Stimulated activated CD8-positive, alpha-beta memory T cell treated with anti-CD3 and anti-CD28 coated beads, Interleukin-7, amount 100 ng/mL, for 4 hours (primary cell): Measurements from ENCODE around the gene CLIC1.

Experiments
- DNase-seq, 2 donors: peaks; one replicate each; pipeline ENCODE4 v3.0.0-alpha.2; 2020; ENCODE audit warnings: low read depth in 2 of 2

Gene CLIC1

DNA sequence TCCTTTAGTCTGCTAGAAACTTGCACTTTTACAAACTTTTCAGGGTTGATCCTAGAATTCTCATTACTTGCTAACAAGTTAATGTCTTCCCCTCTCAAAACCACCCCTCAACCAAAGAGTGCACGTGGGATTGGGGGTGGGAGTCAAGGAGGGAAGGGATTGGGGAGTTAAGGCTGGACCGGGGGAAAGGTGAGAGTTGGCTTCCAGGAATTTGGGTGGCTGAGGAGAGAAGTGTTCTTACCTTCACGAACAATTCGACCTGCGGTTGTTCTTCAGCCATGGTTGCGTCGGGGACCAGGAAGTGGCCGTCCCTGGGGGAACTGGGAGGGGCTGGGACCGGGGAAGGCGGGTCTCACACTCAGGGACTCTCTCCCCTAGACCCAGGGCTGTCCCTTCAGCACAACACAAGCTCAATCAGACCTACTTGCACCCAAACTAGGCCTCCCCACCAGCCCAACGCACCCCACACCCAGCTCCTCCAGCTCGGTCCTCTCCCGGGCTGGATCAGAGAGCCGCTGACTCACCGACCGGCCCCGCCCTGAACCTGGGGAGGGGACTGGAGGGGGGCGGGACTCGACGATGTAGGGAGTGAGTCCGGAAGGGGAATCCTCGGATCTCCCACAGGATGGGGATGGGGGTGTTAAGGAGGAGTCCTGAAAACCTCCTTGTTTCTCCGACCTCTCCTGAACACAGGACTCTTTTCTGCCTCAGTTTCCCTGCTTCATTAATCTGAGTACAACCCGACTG lies at the start of gene CLIC1:
TSS of gene CLIC1 (minus strand) at position 510 of the 747 bp plus-strand sequence. CDS start at position 280, 230 bp downstream.
- DNase-seq = peak; percentile 61 to 70

DNA sequence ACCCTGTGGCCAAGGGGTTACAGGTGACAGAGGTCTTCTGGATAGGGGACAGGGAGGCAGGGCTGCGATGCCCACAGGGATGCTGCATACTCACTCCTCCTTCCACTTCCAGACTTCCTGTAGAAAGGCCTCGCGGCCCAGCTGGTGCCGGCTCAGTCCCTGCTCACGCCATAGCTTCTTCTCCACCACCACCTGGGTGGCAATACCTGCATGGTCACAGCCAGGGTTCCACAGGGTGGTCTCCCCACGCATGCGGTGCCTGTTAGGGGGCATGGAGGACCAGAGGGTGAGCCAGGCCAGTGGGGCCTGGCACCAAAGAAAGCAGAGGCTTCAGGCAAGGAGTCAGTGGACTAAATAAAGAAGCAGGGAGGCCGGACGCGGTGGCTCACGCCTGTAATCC lies 49.1 kb upstream of the CLIC1 start:
- DNase-seq = no peak

DNA sequence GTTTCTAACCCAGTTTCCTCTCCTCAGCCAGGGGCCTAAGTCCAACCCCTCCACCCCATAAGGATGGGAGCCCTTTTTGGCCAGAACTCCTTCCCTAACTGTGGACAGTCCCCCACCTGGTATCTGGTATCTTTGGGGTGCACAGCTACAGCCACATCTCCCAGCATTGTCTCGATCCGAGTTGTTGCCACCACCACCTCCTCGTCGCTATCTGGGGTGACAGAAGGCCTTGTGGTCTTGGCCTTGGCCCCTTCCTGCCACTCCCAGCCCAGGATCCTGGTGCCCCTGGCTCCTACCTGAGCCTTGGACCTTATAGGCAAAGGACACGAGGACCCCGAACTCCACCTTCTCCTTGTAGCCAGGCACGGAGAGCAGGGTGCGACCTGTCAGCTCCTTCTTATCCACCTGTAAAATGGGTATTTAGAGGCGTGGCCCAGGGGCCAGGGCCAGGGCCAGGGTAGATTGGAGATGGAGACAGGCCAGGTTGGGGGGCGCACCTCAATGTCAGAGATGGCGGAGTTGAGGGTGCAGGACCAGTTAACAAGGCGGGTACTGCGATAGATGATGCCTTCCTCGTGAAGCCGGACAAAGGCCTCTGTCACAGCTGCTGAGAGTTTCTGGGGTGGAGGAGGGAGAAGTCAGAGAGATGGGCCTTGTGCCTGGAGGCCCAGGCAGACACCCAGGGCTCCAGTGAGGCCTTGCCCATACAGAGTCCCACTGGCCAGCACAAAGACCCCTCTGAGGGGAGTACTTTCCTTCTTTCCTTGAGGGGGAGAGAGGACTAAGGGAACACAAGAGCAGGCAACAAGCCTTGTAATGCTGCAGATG lies 48.0 kb upstream of the CLIC1 start:
- DNase-seq = no peak

DNA sequence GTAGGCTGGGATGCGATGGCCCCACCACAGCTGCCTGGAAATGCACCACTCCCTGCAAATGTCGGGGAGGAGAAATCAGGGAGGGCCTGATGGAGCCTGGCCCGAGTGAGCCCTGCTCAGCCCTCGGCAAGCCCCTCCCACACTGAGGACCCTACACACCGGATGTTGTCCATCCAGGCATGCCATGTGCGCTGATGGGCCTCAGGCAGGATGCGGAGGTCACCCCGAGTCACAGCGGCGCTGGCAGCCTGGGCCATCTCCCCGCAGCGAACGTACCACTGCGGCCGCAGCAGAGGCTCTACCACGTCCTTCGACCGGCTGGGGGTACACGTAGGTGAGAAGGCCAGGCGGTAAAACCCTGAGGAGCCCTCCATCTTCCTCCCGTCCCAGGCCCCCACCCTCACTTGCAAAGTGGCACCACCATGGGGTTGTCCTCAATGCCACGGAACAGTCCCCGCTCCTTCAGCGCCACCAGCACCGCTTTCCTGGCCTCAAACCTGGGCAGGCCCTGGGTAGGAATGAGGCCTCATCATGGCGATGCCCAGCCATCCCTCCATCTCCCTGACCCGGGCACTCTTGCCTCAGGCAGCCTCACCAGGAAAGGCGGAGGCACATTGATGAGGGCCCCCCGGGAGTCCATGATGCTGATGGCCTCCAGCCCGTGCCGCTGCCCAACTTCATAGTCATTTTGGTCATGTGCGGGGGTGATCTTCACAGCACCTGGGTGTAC lies 46.0 kb upstream of the CLIC1 start:
- no peak for DNase-seq

DNA sequence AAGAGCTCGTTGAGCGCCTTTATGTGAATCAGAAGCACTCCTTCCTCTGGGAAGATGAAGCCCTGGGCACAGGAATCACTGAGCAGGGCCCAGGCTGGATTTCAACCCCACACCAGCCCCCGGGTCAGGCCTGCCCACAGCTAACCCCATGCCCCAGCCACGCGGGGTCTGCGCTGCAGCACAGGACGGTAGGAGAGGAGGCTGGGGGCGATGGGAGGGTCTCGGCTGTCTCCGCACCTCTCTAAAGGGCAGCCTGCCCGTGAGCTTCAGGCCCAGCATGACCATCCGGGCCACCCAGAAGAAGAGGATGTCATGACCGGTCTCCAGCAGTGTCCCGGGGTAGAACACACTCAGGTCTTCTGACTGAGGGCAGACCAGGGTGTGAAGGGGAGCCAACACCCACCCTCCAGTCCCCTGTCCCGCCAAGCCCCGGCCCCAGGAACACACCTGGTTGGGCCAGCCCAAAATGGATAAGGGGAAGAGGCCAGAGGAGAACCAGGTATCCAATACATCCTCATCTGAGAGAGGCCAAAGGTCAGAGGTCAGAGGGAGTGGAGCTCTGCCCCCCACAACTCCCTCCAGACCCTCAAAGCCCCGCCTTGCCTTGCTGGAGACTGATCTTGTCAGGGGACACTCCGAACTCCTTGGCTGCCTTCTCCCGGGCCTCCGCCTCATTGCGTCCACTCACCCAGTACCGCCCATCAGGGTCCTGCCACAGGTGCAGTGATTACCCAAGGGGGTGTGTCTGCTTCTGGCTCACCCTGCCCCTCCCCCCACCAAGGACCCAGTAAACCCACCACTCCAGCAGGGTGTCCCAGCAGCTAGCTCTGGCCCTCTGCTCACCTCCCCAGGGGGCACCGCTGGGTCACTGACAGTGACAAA lies 45.2 kb upstream of the CLIC1 start:
- no peak for DNase-seq

DNA sequence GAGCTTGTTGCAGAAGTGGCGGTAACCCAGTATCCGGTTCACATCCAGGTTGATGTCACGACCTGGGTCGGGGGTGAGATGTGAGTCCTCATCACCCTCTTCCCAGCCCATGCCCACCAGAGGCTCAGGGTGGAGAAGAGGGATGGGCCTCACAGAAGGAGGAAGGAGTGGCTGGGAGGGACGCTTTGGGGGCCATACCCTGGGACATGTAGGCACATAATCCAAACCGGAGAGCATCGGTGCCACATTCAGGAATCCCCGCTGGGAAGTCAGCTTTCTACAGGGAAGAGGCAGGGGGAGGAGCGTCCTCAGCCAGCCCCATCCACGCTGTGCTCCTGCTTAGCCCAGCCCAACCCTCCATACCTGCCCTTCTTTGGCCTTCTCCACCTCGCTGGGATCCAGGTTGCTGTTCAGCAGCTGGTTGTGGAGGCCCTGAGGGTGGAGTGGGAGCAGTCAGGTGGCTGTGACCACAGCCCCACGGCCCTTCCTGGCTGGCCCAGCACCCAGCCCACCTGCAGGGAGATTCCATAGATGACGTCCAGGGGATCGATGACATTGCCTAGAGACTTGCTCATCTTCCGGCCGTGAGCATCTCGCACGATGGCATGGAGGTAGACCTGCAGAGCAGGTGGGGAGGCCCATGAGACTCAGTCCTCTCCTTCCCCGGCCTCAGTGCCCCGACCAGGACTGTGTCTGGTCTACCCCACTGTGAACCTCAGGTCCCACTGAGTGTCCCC lies 44.3 kb upstream of the CLIC1 start:
- DNase-seq = no peak

DNA sequence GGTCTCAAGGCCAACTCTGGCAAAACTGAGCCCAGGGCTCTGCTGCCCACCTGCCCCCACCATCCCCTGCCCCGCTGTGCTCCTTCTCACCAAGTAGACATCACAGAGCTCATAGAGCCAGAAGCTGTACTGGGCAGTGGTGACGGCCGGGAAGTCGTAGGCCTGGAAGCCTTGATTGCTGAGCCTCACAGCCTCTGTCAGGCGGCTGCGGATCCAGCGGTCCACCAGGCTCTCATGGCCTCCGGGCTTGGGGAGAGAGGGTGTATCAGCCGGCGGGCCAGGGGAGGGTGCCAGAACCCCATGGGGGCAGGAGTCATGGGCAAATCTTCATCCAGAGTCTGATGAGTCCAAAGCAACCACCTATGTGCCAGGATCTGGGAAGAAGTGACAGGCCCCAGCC lies 43.6 kb upstream of the CLIC1 start:
- no peak for DNase-seq

DNA sequence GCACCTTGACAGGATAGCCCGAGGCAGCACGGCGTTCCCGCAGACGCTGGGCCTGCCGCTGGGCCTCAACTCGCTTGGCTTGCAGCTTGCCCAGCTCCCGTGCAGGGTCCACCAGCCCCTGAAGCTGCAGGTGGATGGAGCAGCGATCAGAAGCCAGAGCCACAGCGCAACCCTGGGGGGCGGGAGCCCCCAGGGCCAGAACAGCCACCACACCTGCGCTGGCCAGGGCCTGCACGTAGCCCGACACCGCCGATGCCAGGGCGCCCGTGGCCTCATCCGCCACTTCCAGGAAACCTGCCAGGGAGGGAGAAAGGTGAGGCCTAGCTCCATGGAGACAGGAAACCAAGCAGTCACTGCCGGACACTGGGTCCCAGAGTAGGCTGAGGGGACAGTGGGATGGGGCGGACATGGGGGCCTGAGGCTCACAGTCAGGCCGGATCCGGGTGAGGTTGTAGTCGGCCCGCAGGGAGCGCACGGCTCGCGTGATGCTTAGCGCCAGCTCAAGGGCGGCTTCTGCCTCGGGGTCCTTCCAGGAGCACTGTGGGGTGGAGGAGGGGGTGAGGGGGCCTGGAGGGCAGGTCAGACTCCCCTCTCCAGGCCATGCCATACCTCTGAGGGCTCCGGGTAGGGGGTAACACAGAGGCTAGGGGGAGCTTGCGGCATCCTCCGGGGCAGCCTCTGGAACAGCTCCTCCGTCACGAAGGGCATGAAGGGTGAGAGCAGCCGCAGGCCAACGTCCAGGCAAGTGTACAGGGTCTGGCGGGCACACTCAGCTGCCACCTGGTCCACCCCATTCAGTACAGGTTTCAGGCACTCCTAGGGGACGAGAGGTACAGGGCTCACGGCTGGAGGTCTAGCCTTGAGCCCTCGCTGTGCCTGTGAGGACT lies 42.9 kb upstream of the CLIC1 start:
- no peak for DNase-seq

DNA sequence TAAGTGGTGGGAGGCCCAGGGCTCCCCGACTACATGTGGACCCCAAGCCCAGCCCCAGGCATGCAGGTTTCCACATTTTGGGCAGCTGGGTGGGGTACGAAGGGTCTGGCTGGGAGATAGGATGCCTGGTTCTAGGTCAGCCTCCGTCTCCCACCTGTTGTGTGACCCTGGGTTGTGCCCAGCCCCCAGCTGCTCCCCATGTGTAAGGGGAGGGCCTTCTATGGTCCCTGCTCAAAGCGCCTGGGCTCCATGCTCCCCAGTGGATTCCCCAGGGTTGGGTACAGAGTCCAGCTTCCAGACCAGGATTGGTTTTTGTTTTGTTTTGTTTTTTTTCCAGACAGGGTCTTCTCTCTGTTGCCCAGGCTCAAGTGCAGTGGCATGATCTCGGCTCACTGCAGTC lies 41.9 kb upstream of the CLIC1 start:
- DNase-seq = no peak

DNA sequence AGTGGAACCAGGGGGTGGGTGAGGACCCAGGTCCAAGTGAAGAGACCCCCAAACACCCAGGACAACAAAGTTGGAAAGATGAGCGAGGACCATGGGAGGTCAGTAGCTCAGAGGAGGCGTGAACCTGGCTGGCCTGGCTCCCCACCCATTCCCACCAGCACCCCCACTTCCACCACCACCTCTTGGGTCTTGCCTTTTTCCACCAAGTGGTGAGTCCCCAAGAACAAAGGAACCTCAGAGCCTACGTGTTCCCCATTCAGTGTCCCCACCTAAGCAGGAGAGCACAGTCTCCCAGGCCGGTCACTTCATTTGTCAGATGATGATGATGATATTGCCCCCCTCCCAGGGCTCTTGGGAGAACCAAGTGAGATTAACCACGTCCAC lies 41.3 kb upstream of the CLIC1 start:
- DNase-seq = no peak

DNA sequence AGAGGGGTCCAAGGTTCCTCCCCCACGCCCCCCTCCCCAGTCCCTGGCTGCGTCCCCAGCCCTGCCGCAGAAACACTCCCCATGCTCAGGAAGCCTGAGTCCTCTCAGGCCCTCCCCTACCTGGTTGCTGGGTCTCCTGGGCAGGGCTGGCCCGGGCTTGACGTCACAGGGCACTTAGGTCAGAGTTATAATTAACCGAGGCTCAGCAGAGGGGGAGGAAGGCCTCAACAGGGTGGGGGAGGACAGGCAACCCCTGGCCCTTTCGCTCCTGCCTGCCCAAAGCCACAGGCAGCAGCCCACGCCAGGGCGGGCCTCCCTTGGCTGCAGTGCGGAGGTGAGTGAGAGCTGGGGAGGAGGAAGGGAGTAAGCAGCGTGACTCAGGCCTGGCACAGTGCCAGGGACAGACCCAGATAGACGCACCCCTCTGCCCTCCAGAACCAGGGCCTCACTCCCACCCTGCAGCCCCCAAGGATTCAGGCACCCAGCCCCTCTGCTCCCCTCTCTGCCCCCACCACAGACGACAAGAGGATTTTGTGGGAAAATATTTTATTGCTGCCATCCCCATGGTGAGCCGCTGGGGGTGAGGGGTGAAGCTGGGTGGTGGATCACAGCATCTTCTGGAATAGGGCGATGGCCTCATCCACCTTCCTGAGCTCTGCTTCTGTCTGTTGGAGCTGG lies 40.8 kb upstream of the CLIC1 start, which contains the start of gene VWA7:
TSS of gene VWA7 (minus strand) at position 340 of the 678 bp plus-strand sequence. CDS start 549 bp downstream, outside the sequence.
- peak; percentile 67 to 81 for DNase-seq

DNA sequence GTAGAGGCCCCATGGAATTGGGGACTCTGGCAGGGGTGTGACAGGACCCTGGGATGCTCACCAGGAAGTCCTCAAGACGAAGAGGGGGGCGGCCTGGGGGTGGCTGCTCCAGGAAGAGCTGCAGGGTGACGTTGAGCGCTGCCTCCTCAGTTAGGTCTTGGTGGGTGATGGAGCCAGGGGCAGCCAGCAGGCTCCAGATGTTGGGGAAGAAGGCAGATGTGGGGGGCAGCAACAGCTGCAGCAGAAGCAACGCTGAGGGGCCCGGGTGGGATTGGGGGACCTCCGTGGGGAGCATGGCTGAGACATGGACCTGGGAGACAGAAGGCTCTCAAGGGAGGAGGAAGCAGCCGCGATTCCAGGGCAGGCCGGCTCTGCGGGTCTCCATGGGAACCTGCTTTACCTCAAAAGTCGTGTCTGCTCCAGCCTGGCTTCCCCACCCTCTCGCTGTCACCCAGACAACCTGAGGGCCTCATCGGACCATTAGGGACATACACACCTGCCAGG lies 40.2 kb upstream of the CLIC1 start:
- no peak for DNase-seq

DNA sequence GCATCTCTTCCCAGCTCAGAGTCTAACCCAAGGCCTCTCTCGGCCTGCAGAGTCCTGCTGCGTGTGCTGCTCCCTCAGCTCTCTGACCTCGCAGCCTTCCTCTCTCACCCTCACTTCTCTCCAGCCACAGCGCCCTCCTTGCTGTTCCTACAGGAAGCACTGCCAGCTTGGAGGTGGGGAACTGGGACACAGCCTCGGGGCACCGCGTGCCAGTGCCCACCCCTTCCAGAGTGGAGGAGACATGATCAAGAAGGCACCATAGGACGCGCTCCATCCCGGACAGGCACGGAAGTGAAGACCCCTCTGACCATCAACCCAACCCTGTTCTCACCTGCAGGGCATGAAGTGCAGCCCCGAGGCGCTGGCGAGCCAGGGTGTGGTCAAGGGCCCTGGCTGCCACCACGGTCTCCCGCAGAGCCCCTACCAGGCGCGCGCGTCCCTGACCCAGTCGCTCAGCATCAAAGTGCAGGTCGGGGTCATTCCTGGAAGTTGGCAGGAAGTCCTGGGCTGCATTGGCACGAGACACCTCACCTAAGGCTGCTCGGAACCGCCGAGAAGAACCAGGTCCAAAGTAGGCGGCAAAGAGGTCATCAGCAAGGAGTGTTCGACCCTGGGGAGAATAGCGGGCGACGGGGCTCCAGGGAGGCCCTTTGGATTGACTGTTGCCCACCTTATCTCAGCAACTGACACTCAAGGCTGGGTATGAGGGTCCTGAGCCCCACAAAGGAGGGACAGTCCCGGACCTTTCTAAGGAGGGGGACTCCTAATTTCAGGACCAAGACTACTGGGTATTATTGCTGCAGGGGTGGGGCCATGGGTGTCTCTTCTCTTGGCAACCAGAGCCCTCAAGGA lies 39.5 kb upstream of the CLIC1 start:
- DNase-seq = no peak

DNA sequence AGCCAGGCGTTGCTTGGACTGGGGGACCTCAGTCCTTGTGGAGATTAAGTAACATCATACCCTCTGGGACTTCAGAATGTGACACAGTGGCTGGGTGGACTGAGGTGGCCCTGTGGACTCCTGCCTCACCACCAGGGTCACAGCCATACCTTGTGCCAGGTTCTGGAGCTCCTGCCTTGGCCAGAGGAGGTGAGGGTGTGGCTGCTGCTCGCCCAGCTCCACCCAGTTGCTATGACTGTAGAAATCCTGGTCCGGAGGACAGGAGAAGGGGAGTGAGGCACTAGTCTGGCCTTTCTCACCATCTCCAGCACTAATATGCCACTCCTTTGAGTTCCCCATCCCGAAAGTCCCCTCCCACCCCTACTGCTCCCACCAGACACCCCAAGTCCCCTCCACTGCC lies 38.9 kb upstream of the CLIC1 start:
- no peak for DNase-seq

DNA sequence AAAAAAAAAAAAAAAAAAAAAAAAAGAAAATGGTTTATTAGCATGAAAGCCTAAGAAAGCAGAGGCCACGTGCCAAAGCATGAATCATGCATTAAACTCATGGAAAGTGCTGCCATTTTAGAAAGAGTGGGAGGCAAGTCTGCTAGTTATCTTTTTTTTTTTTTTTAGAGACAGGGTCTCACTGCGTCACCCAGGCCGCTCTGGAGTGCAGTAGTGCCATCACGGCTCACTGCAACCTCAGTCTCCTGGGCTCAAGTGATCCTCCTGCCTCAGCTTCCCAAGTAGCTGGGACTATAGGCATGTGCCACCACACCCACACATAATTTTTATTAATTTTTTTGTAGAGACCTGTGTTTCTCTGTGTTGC lies 35.6 kb upstream of the CLIC1 start:
- peak; percentile 28 to 35 for DNase-seq

DNA sequence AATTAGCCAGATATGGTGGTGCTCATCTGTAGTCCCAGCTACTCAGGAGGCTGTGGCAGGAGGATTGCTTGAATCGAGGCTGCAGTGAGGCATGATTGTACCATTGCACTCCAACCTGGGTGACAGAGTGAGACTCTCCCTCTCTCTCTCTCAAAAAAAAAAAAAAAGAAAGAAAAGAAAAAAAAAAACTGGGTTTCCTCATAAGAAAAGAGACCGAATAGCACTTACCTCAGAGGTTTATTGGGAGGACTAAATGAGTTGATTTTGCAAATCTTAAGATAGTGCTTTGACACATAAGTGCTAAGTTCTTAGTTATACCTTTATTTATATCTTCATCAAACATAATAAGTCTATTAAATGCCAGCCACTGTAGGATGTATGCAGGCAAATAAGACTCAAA lies 34.5 kb upstream of the CLIC1 start:
- DNase-seq = no peak

DNA sequence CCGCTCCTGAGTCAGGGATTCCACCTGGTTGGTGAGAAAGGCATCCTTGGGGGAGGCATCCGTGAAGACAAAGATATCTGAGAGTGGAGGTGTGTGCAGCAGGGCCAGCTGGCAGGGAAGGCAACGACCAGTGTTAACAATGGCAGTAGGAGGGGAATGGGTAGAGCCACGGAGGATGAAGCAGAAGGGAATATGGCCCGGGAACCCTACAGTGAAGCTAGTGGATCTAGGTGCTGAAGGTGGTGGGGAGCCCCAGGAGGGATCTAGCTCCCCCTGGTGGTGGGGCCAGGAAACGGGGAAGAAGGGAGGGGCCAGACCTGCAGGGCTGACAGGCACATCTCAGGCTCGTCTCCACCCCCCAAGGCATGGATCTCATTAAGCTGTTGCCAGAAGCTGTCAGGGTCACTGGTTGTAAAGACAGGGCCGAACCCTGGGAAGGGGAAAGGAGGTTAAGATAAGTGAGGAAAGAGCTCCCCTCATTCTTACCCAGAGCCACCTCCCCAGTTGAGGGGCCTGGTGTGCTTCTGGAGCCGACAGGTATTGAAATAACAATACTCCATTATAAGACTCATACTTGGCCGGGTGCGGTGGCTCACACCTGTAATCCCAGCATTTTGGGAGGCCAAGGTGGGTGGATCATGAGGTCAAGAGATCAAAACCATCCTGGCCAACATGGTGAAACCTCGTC lies 33.5 kb upstream of the CLIC1 start:
- peak; percentile 60 to 64 for DNase-seq
